HepG2 (cell line): ENCODE data around the gene TMEM218. TPM values are rescaled to one million over a fixed set of nuclear protein-coding genes. Genes with fewer than 3 reads are reported as not detected.

Experiments
- CENPT ChIP-seq: sonication (generic); formaldehyde crosslinking; IDR thresholded peaks from 2 replicates; pipeline ENCODE4 v1.8.0; 2022; ENCODE audit warnings: low read depth, mild to moderate bottlenecking, moderate library complexity, missing genetic modification reagents
- DR1 ChIP-seq: sonication (generic); formaldehyde crosslinking; IDR thresholded peaks from 2 replicates; pipeline ENCODE4 v1.8.0; 2021; ENCODE audit warnings: mild to moderate bottlenecking, missing genetic modification reagents, inconsistent platforms
- HNF4A ChIP-seq: sonication (generic); formaldehyde crosslinking; IDR thresholded peaks from 2 replicates; pipeline ENCODE4 v1.4.0; 2020; ENCODE audit warnings: missing genetic modification reagents
- MAFK ChIP-seq, 2 experiments: IDR thresholded peaks in 1 of 2; conservative IDR thresholded peaks in 1 of 2; 2 replicates each; pipeline ENCODE4 v1.6.1; 2011; ENCODE audit warnings: improper control_type of control experiment in 2 of 2, low read length in 2 of 2
- RERE ChIP-seq: IDR thresholded peaks from 2 replicates; pipeline ENCODE4 v1.6.1; 2016; ENCODE audit warnings: low read depth, missing genetic modification reagents, missing compliant biosample characterization
- SALL1 ChIP-seq: sonication (generic); formaldehyde crosslinking; IDR thresholded peaks from 2 replicates; pipeline ENCODE4 v1.8.0; 2022; ENCODE audit warnings: mild to moderate bottlenecking, missing genetic modification reagents
- SMYD3 ChIP-seq: sonication (generic); formaldehyde crosslinking; IDR thresholded peaks from 2 replicates; pipeline ENCODE4 v1.8.1; 2023; ENCODE audit warnings: mild to moderate bottlenecking, missing genetic modification reagents
- ZC3H4 ChIP-seq: sonication (generic); formaldehyde crosslinking; IDR thresholded peaks from 2 replicates; pipeline ENCODE4 v1.4.0; 2020; ENCODE audit warnings: missing genetic modification reagents, borderline replicate concordance
- ZFX ChIP-seq: sonication (generic); formaldehyde crosslinking; IDR thresholded peaks from 2 replicates; pipeline ENCODE4 v1.4.0; 2020; ENCODE audit warnings: mild to moderate bottlenecking, low read depth, missing genetic modification reagents, moderate library complexity
- ZNF781 ChIP-seq: sonication (generic); formaldehyde crosslinking; IDR thresholded peaks from 2 replicates; pipeline ENCODE4 v1.5.1; 2020; ENCODE audit warnings: borderline replicate concordance, mild to moderate bottlenecking, missing genetic modification reagents; ENCODE audit errors: not compliant biosample characterization
- polyA plus RNA-seq, 8 experiments: library from polyadenylated mRNA; depleted of rRNA in 3 of 8; stranded (reverse) in 7 of 8; unstranded in 1 of 8; fragments of >200 nt; fragmentation: Illumina TruSeq in 4 of 8; extraction: Trizol in 4 of 8; gene quantifications; 2 replicates each; pipeline versions ENCODE4 v1.2.1 to v1.2.3, GENCODE V29; 2011 to 2016; ENCODE audit warnings: low read depth in 4 of 8, missing spikeins in 1 of 8, mixed read lengths in 1 of 8; ENCODE audit not compliant: insufficient read depth in 1 of 8
- total RNA-seq, 5 experiments: library from RNA; depleted of rRNA; stranded (reverse); fragments of >200 nt; fragmentation: Illumina TruSeq; extraction: Trizol; gene quantifications; 2 replicates each; pipeline ENCODE4 v1.2.3, GENCODE V29; 2016; ENCODE audit warnings: low read depth in 1 of 5
- TF ChIP-seq, protein P1 (sequence below): sonication (generic); formaldehyde crosslinking; IDR thresholded peaks from 2 replicates; pipeline ENCODE4 v1.5.0; 2020; ENCODE audit warnings: missing genetic modification reagents
- TF ChIP-seq, protein P2 (sequence below): IDR thresholded peaks from 2 replicates; pipeline ENCODE4 v1.4.0; 2020; ENCODE audit warnings: mild to moderate bottlenecking, missing genetic modification reagents
- TF ChIP-seq, protein P3 (sequence below): sonication (generic); formaldehyde crosslinking; IDR thresholded peaks from 2 replicates; pipeline ENCODE4 v1.4.0; 2020; ENCODE audit warnings: missing genetic modification reagents

Gene TMEM218
- total and polyA plus RNA-seq, 2 of the 13 experiments (the other 11 are each of a cell fraction or from before 2014, with no cell fraction given) = 11.8 to 14.0 TPM

DNA sequence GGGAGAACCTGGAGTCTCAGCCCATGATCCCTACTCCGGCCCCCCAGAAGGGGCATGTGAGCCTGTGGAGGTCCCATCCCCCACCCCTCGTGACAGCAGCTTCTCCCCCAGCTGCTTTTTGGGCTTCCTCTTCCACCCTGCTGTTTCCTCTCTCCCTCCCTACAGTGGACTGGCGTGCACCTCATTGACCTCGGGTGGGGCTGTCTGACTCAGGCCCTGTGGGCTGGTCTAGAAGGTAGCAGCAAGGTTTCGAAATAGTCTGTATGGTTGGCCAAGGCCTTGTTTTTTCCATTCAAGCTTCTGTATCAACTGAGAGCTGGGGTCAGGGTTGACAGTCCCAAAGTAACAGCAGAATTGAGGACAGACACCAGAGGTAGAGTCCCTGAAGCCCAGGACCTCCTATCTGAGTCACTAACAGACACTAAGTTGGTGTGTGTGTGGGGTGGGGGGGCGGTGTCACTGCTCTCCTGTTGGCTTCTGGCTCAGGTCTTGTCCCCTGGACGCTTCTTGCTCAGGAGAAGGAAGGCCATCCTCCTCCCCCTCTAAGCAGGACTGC lies 40.6 kb downstream of the TMEM218 start (continued):
- TF ChIP-seq RERE = no peak
- no peak for TF ChIP-seq ZNF781 (CRISPR knock-in tag)
- peak; percentile 61; the same call in 1 of the 2 replicates for TF ChIP-seq SMYD3 (CRISPR knock-in tag)
- TF ChIP-seq ZFX = peak; percentile 72
- no peak for TF ChIP-seq CENPT (CRISPR knock-in tag)
- TF ChIP-seq HNF4A (CRISPR knock-in tag) = peak; percentile 29; the same call in 1 of the 2 replicates
- TF ChIP-seq, protein P1, sequence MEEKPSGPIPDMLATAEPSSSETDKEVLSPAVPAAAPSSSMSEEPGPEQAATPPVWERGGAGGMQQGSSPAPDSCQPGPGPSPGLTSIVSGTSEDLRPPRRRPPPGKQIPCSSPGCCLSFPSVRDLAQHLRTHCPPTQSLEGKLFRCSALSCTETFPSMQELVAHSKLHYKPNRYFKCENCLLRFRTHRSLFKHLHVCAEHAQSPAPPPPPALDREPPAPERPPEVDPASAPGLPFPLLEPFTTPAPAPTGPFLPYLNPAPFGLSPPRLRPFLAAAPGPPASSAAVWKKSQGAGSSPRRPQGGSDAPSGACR = no peak
- TF ChIP-seq SALL1 (CRISPR knock-in tag) = peak; percentile 60; the same call in 1 of the 2 replicates
- no peak for TF ChIP-seq ZC3H4 (CRISPR knock-in tag)
- TF ChIP-seq, protein P2, sequence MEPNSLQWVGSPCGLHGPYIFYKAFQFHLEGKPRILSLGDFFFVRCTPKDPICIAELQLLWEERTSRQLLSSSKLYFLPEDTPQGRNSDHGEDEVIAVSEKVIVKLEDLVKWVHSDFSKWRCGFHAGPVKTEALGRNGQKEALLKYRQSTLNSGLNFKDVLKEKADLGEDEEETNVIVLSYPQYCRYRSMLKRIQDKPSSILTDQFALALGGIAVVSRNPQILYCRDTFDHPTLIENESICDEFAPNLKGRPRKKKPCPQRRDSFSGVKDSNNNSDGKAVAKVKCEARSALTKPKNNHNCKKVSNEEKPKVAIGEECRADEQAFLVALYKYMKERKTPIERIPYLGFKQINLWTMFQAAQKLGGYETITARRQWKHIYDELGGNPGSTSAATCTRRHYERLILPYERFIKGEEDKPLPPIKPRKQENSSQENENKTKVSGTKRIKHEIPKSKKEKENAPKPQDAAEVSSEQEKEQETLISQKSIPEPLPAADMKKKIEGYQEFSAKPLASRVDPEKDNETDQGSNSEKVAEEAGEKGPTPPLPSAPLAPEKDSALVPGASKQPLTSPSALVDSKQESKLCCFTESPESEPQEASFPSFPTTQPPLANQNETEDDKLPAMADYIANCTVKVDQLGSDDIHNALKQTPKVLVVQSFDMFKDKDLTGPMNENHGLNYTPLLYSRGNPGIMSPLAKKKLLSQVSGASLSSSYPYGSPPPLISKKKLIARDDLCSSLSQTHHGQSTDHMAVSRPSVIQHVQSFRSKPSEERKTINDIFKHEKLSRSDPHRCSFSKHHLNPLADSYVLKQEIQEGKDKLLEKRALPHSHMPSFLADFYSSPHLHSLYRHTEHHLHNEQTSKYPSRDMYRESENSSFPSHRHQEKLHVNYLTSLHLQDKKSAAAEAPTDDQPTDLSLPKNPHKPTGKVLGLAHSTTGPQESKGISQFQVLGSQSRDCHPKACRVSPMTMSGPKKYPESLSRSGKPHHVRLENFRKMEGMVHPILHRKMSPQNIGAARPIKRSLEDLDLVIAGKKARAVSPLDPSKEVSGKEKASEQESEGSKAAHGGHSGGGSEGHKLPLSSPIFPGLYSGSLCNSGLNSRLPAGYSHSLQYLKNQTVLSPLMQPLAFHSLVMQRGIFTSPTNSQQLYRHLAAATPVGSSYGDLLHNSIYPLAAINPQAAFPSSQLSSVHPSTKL (CRISPR knock-in tag) = peak; percentile 53; the same call in 1 of the 2 replicates
- TF ChIP-seq, protein P3, sequence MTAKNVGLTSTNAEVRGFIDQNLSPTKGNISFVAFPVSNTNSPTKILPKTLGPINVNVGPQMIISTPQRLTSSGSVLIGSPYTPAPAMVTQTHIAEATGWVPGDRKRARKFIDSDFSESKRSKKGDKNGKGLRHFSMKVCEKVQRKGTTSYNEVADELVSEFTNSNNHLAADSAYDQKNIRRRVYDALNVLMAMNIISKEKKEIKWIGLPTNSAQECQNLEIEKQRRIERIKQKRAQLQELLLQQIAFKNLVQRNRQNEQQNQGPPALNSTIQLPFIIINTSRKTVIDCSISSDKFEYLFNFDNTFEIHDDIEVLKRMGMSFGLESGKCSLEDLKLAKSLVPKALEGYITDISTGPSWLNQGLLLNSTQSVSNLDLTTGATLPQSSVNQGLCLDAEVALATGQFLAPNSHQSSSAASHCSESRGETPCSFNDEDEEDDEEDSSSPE (CRISPR knock-in tag) = no peak
- no peak for TF ChIP-seq MAFK (conservative IDR thresholded peaks at IDR 0.05 in 1 of 2, IDR thresholded peaks at IDR 0.05 in 1 of 2; ENCODE audit: low read length in 2 of 2)
- TF ChIP-seq DR1 (CRISPR knock-in tag) = no peak
